ENCODE data around the gene ANTXR1.

GRCh38 chr2:69020496-69021426, 7.8 kb downstream of the ANTXR1 start:
- no peak for TF ChIP-seq EZH2 (IDR thresholded peaks at IDR 0.05; ENCODE audit: borderline replicate concordance, low read depth, low read length, poor library complexity, severe bottlenecking)
- TF ChIP-seq CTCF (conservative IDR thresholded peaks at IDR 0.05; ENCODE audit: low read depth, low read length) = no peak

Data from A673 (cell line).